Measurements from ENCODE around the gene UIMC1. TPM values are rescaled to one million over a fixed set of nuclear protein-coding genes. Genes with fewer than 3 reads are reported as not detected.

UIMC1 gene
- total RNA-seq, 1 donor from 2014 or later = 36.1 TPM

- Histone ChIP-seq H3K27ac (ENCODE audit: low read depth, low read length) (no peak overlapping the region), H3K36me3 (ENCODE audit: insufficient read depth, low read length) (no peaks in the 10 kb centered on the region), H3K9ac (ENCODE audit: low read length) (no peak overlapping the region), H2AFZ (ENCODE audit: low read depth, low read length) (no peak overlapping the region), H3K4me2 (ENCODE audit: low read length) (no peak overlapping the region), H3K27me3 (ENCODE audit: insufficient read depth, low read length) (peaks cover 15% of the 10 kb centered on the region), H4K20me1 (ENCODE audit: insufficient read depth, low read length) (no peaks in the 10 kb centered on the region), H3K79me2 (ENCODE audit: insufficient read depth, low read length) (no peaks in the 10 kb centered on the region), H3K4me1 (ENCODE audit: insufficient read depth, low read length) (no peaks in the 10 kb centered on the region), H3K9me3 (ENCODE audit: insufficient read depth, low read depth, low read length) (no peaks in the 10 kb centered on the region), H3K4me3 (ENCODE audit: insufficient read depth, low read depth, low read length) (no peak overlapping the region)
- H3K9me3 Mint-ChIP-seq (ENCODE audit: unreplicated experiment) = peaks cover 7% of the 10 kb centered on the region
- peaks cover 82% of the 10 kb centered on the region for H3K27me3 Mint-ChIP-seq (ENCODE audit: low read depth, unreplicated experiment)
- no peak overlapping the region for H3K4me3 Mint-ChIP-seq (ENCODE audit: unreplicated experiment)
- FAIRE-seq (no peak), DNase-seq (ENCODE audit: low read depth) (no peak)
- H3K36me3 Mint-ChIP-seq (ENCODE audit: low read depth, unreplicated experiment) = peaks cover 5% of the 10 kb centered on the region
- H3K4me1 Mint-ChIP-seq (ENCODE audit: low read depth, unreplicated experiment) = no peaks in the 10 kb centered on the region
- TF ChIP-seq CTCF (IDR thresholded peaks at IDR 0.05; ENCODE audit: insufficient read depth, low read depth, low read length) (no peak), EZH2 (IDR thresholded peaks at IDR 0.05; ENCODE audit: insufficient read depth, low read length) (no peak)
- no peak overlapping the region for H3K27ac Mint-ChIP-seq (ENCODE audit: unreplicated experiment)
These were observed 115.9 kb downstream of the UIMC1 start for GRCh38 chr5:176890455-176891330.

GRCh38 chr5:176889321-176890280, 117.0 kb downstream of the UIMC1 start:
- Histone ChIP-seq H3K9ac (ENCODE audit: low read length) (no peak overlapping the region), H3K36me3 (ENCODE audit: insufficient read depth, low read length) (no peaks in the 10 kb centered on the region), H3K27me3 (ENCODE audit: insufficient read depth, low read length) (peaks cover 16% of the 10 kb centered on the region), H2AFZ (ENCODE audit: low read depth, low read length) (no peak overlapping the region), H3K4me3 (ENCODE audit: insufficient read depth, low read depth, low read length) (no peak overlapping the region), H3K9me3 (ENCODE audit: insufficient read depth, low read depth, low read length) (no peaks in the 10 kb centered on the region), H3K4me1 (ENCODE audit: insufficient read depth, low read length) (no peaks in the 10 kb centered on the region), H4K20me1 (ENCODE audit: insufficient read depth, low read length) (no peaks in the 10 kb centered on the region), H3K4me2 (ENCODE audit: low read length) (no peak overlapping the region), H3K27ac (ENCODE audit: low read depth, low read length) (no peak overlapping the region), H3K79me2 (ENCODE audit: insufficient read depth, low read length) (no peaks in the 10 kb centered on the region)
- no peak overlapping the region for H3K27ac Mint-ChIP-seq (ENCODE audit: unreplicated experiment)
- peaks cover 75% of the 10 kb centered on the region for H3K27me3 Mint-ChIP-seq (ENCODE audit: low read depth, unreplicated experiment)
- H3K9me3 Mint-ChIP-seq (ENCODE audit: unreplicated experiment) = peaks cover 7% of the 10 kb centered on the region
- FAIRE-seq (no peak), DNase-seq (ENCODE audit: low read depth) (no peak)
- peaks cover 5% of the 10 kb centered on the region for H3K36me3 Mint-ChIP-seq (ENCODE audit: low read depth, unreplicated experiment)
- TF ChIP-seq EZH2 (IDR thresholded peaks at IDR 0.05; ENCODE audit: insufficient read depth, low read length) = no peak
- no peak for TF ChIP-seq CTCF (IDR thresholded peaks at IDR 0.05; ENCODE audit: insufficient read depth, low read depth, low read length)
- no peak overlapping the region for H3K4me3 Mint-ChIP-seq (ENCODE audit: unreplicated experiment)
- H3K4me1 Mint-ChIP-seq (ENCODE audit: low read depth, unreplicated experiment) = peaks cover 3% of the 10 kb centered on the region
